ENCODE data around the gene PTGER3. TPM values are rescaled to one million over a fixed set of nuclear protein-coding genes. Genes with fewer than 3 reads are reported as not detected.

PTGER3 gene
- polyA plus RNA-seq, 3 donors, result 0.29 TPM; not detected in 2

GRCh38 chr1:71044833-71045232, 2.8 kb downstream of the PTGER3 start:
- Mint-ChIP-seq H3K9me3 (peaks cover 0 to 13% (median 8%) of the 10 kb centered on the region in 7 donors), H3K36me3 (peaks cover 5 to 6% of the 10 kb centered on the region in 2 donors), H3K4me3 (no peak overlapping the region), H3K4me1 (peaks cover 22% of the 10 kb centered on the region), H3K27ac (no peak overlapping the region), H3K27me3 (ENCODE audit: low read depth in 3 of 3) (peaks cover 38 to 49% (median 46%) of the 10 kb centered on the region in 3 donors)
- no peak for DNase-seq
- Histone ChIP-seq H3K4me2 (replicated peaks; ENCODE audit: extremely low read depth, low read length, poor library complexity, severe bottlenecking) (no peak overlapping the region), H3K9ac (ENCODE audit: insufficient read depth, low read length, poor library complexity, severe bottlenecking) (no peak overlapping the region), H3K36me3 (replicated peaks in 1 of 2; ENCODE audit: control insufficient read depth in 1 of 2, insufficient read depth in 2 of 2, low read length in 2 of 2) (no peaks in the 10 kb centered on the region), H2AFZ (ENCODE audit: insufficient read depth, low read depth, low read length, poor library complexity, severe bottlenecking) (no peak overlapping the region), H3K4me1 (ENCODE audit: control insufficient read depth in 1 of 2, insufficient read depth in 2 of 2, low read length in 2 of 2) (peaks cover 18 to 20% of the 10 kb centered on the region in 2 donors), H3K27ac (ENCODE audit: low read depth in 1 of 2, low read length in 2 of 2) (no peak overlapping the region), H3K9me3 (replicated peaks in 1 of 2; ENCODE audit: control insufficient read depth in 1 of 2, insufficient read depth in 1 of 2, low read length in 2 of 2) (peaks cover 0 to 11% of the 10 kb centered on the region in 2 donors), H3K27me3 (ENCODE audit: control insufficient read depth in 2 of 2, insufficient read depth in 2 of 2, low read length in 2 of 2) (peaks cover 35 to 54% of the 10 kb centered on the region in 2 donors), H4K20me1 (ENCODE audit: insufficient read depth, low read length) (no peaks in the 10 kb centered on the region), H3K4me3 (replicated peaks in 1 of 3; ENCODE audit: low read depth in 2 of 3, low read length in 3 of 3) (no peak overlapping the region), H3K79me2 (ENCODE audit: insufficient read depth, low read length) (no peaks in the 10 kb centered on the region)
- WGBS (ENCODE audit: insufficient coverage), result 86% methylated on average over 1 of the region's 1 CpG
- TF ChIP-seq, protein P1, sequence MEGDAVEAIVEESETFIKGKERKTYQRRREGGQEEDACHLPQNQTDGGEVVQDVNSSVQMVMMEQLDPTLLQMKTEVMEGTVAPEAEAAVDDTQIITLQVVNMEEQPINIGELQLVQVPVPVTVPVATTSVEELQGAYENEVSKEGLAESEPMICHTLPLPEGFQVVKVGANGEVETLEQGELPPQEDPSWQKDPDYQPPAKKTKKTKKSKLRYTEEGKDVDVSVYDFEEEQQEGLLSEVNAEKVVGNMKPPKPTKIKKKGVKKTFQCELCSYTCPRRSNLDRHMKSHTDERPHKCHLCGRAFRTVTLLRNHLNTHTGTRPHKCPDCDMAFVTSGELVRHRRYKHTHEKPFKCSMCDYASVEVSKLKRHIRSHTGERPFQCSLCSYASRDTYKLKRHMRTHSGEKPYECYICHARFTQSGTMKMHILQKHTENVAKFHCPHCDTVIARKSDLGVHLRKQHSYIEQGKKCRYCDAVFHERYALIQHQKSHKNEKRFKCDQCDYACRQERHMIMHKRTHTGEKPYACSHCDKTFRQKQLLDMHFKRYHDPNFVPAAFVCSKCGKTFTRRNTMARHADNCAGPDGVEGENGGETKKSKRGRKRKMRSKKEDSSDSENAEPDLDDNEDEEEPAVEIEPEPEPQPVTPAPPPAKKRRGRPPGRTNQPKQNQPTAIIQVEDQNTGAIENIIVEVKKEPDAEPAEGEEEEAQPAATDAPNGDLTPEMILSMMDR (IDR thresholded peaks at IDR 0.05), result no peak
- intact Hi-C loops (cut with micrococcal nuclease), result loop anchor here in 1 of 2 donors (5.0 kb wide), 1 partner anchor 358 kb away; no protein-coding TSS in a partner anchor

GRCh38 chr1:71043065-71043464, 4.6 kb downstream of the PTGER3 start:
- no peak for DNase-seq
- peaks cover 5 to 6% of the 10 kb centered on the region in 2 donors for H3K36me3 Mint-ChIP-seq
- Histone ChIP-seq H3K4me1 (ENCODE audit: control insufficient read depth in 1 of 2, insufficient read depth in 2 of 2, low read length in 2 of 2) (peaks cover 18 to 20% of the 10 kb centered on the region in 2 donors), H3K4me3 (replicated peaks in 1 of 3; ENCODE audit: low read depth in 2 of 3, low read length in 3 of 3) (no peak overlapping the region), H3K79me2 (ENCODE audit: insufficient read depth, low read length) (no peaks in the 10 kb centered on the region), H3K4me2 (replicated peaks; ENCODE audit: extremely low read depth, low read length, poor library complexity, severe bottlenecking) (no peak overlapping the region), H3K36me3 (replicated peaks in 1 of 2; ENCODE audit: control insufficient read depth in 1 of 2, insufficient read depth in 2 of 2, low read length in 2 of 2) (no peaks in the 10 kb centered on the region), H3K9me3 (replicated peaks in 1 of 2; ENCODE audit: control insufficient read depth in 1 of 2, insufficient read depth in 1 of 2, low read length in 2 of 2) (peaks cover 0 to 11% of the 10 kb centered on the region in 2 donors), H3K27me3 (ENCODE audit: control insufficient read depth in 2 of 2, insufficient read depth in 2 of 2, low read length in 2 of 2) (peaks cover 23 to 36% of the 10 kb centered on the region in 2 donors), H2AFZ (ENCODE audit: insufficient read depth, low read depth, low read length, poor library complexity, severe bottlenecking) (no peak overlapping the region), H3K27ac (ENCODE audit: low read depth in 1 of 2, low read length in 2 of 2) (no peak overlapping the region), H4K20me1 (ENCODE audit: insufficient read depth, low read length) (no peaks in the 10 kb centered on the region), H3K9ac (ENCODE audit: insufficient read depth, low read length, poor library complexity, severe bottlenecking) (no peak overlapping the region)
- intact Hi-C loops (cut with micrococcal nuclease), result no loop called here
- H3K4me1 Mint-ChIP-seq, result peaks cover 20% of the 10 kb centered on the region
- TF ChIP-seq, protein P1 (IDR thresholded peaks at IDR 0.05), result no peak
- peaks cover 0 to 11% (median 8%) of the 10 kb centered on the region in 7 donors for H3K9me3 Mint-ChIP-seq
- peaks cover 27 to 36% (median 34%) of the 10 kb centered on the region in 3 donors for H3K27me3 Mint-ChIP-seq (ENCODE audit: low read depth in 3 of 3)
- H3K27ac Mint-ChIP-seq, result no peak overlapping the region
- H3K4me3 Mint-ChIP-seq, result no peak overlapping the region

Data from CD14-positive monocyte (primary cell).